Measurements from ENCODE around the gene EPB42.
"Not testable (repeated sequence)": the region's sequence is repeated elsewhere in the genome, so short reads cannot be mapped to it uniquely, and the experiment has no call there.

Gene EPB42

GRCh38 chr15:43210172-43210745, 10.6 kb downstream of the EPB42 start:
- Histone ChIP-seq H3K27me3 (ENCODE audit: control insufficient read depth in 1 of 2, insufficient read depth in 2 of 2, low read length in 2 of 2) (peaks cover 0 to 8% of the 10 kb centered on the region in 2 donors), H3K27ac (ENCODE audit: low read depth, low read length) (no peak overlapping the region), H3K4me3 (ENCODE audit: low read depth in 1 of 2, low read length in 2 of 2) (no peak overlapping the region)

GRCh38 chr15:43209059-43209824, 11.6 kb downstream of the EPB42 start:
- Histone ChIP-seq H3K4me3 (ENCODE audit: low read depth in 1 of 2, low read length in 2 of 2) (no peak overlapping the region), H3K27ac (ENCODE audit: low read depth, low read length) (no peak overlapping the region), H3K36me3 (ENCODE audit: insufficient read depth, low read length) (no peaks in the 10 kb centered on the region), H3K9ac (ENCODE audit: low read length) (no peak overlapping the region), H3K4me1 (ENCODE audit: insufficient read depth, low read length) (no peaks in the 10 kb centered on the region), H3K27me3 (ENCODE audit: control insufficient read depth in 1 of 2, insufficient read depth in 2 of 2, low read length in 2 of 2) (peaks cover 0 to 8% of the 10 kb centered on the region in 2 donors), H3K9me3 (ENCODE audit: low read length) (no peaks in the 10 kb centered on the region)

More at GRCh38 chr15:43210172-43210745, 10.6 kb downstream of the EPB42 start:
- Histone ChIP-seq H3K9ac (ENCODE audit: low read length) (no peak overlapping the region), H3K9me3 (ENCODE audit: low read length) (no peaks in the 10 kb centered on the region), H3K36me3 (ENCODE audit: insufficient read depth, low read length) (no peaks in the 10 kb centered on the region), H3K4me1 (ENCODE audit: insufficient read depth, low read length) (no peaks in the 10 kb centered on the region)

GRCh38 chr15:43208052-43209002, 12.5 kb downstream of the EPB42 start:
- peaks cover 0 to 8% of the 10 kb centered on the region in 2 donors for H3K27me3 ChIP-seq (ENCODE audit: control insufficient read depth in 1 of 2, insufficient read depth in 2 of 2, low read length in 2 of 2)
- no peak overlapping the region for H3K9ac ChIP-seq (ENCODE audit: low read length)
- no peaks in the 10 kb centered on the region for H3K9me3 ChIP-seq (ENCODE audit: low read length)
- H3K4me1 ChIP-seq (ENCODE audit: insufficient read depth, low read length), result no peaks in the 10 kb centered on the region
- H3K27ac ChIP-seq (ENCODE audit: low read depth, low read length), result no peak overlapping the region
- no peak overlapping the region for H3K4me3 ChIP-seq (ENCODE audit: low read depth in 1 of 2, low read length in 2 of 2)
- no peaks in the 10 kb centered on the region for H3K36me3 ChIP-seq (ENCODE audit: insufficient read depth, low read length)

- Histone ChIP-seq H3K27me3 (ENCODE audit: control insufficient read depth in 1 of 2, insufficient read depth in 2 of 2, low read length in 2 of 2) (peaks cover 0 to 8% of the 10 kb centered on the region in 2 donors), H3K27ac (ENCODE audit: low read depth, low read length) (no peak overlapping the region), H3K4me1 (ENCODE audit: insufficient read depth, low read length) (no peaks in the 10 kb centered on the region), H3K9me3 (ENCODE audit: low read length) (no peaks in the 10 kb centered on the region), H3K4me3 (ENCODE audit: low read depth in 1 of 2, low read length in 2 of 2) (no peak overlapping the region), H3K9ac (ENCODE audit: low read length) (no peak overlapping the region), H3K36me3 (ENCODE audit: insufficient read depth, low read length) (no peaks in the 10 kb centered on the region)
Measured at GRCh38 chr15:43207024-43207423, 13.8 kb downstream of the EPB42 start.

- no peak overlapping the region for H3K27ac ChIP-seq (ENCODE audit: low read depth, low read length)
- H3K27me3 ChIP-seq (ENCODE audit: control insufficient read depth in 1 of 2, insufficient read depth in 2 of 2, low read length in 2 of 2), result peaks cover 0 to 8% of the 10 kb centered on the region in 2 donors
Measured at GRCh38 chr15:43206054-43206453, 14.8 kb downstream of the EPB42 start.

GRCh38 chr15:43204016-43204901, 16.6 kb downstream of the EPB42 start:
- Histone ChIP-seq H3K27ac (ENCODE audit: low read depth, low read length) (no peak overlapping the region), H3K27me3 (ENCODE audit: control insufficient read depth in 1 of 2, insufficient read depth in 2 of 2, low read length in 2 of 2) (peaks cover 0 to 8% of the 10 kb centered on the region in 2 donors), H3K9me3 (ENCODE audit: low read length) (no peaks in the 10 kb centered on the region)

More at GRCh38 chr15:43206054-43206453, 14.8 kb downstream of the EPB42 start:
- H3K9ac ChIP-seq (ENCODE audit: low read length), result no peak overlapping the region
- H3K36me3 ChIP-seq (ENCODE audit: insufficient read depth, low read length), result no peaks in the 10 kb centered on the region
- no peaks in the 10 kb centered on the region for H3K4me1 ChIP-seq (ENCODE audit: insufficient read depth, low read length)
- no peak overlapping the region for H3K4me3 ChIP-seq (ENCODE audit: low read depth in 1 of 2, low read length in 2 of 2)
- no peaks in the 10 kb centered on the region for H3K9me3 ChIP-seq (ENCODE audit: low read length)

GRCh38 chr15:43199945-43200488, 20.8 kb downstream of the EPB42 start:
- Histone ChIP-seq H3K4me1 (ENCODE audit: insufficient read depth, low read length) (no peaks in the 10 kb centered on the region), H3K27me3 (ENCODE audit: control insufficient read depth in 1 of 2, insufficient read depth in 2 of 2, low read length in 2 of 2) (no peaks in the 10 kb centered on the region), H3K27ac (ENCODE audit: low read depth, low read length) (no peak overlapping the region), H3K4me3 (ENCODE audit: low read depth in 1 of 2, low read length in 2 of 2) (no peak overlapping the region), H3K9me3 (ENCODE audit: low read length) (no peaks in the 10 kb centered on the region), H3K36me3 (ENCODE audit: insufficient read depth, low read length) (peaks cover 20% of the 10 kb centered on the region), H3K9ac (ENCODE audit: low read length) (no peak overlapping the region)

More at GRCh38 chr15:43204016-43204901, 16.6 kb downstream of the EPB42 start:
- H3K4me3 ChIP-seq (ENCODE audit: low read depth in 1 of 2, low read length in 2 of 2), result no peak overlapping the region
- H3K9ac ChIP-seq (ENCODE audit: low read length), result no peak overlapping the region
- no peaks in the 10 kb centered on the region for H3K36me3 ChIP-seq (ENCODE audit: insufficient read depth, low read length)
- no peaks in the 10 kb centered on the region for H3K4me1 ChIP-seq (ENCODE audit: insufficient read depth, low read length)

GRCh38 chr15:43198992-43199391, 21.8 kb downstream of the EPB42 start:
- H3K4me1 ChIP-seq (ENCODE audit: insufficient read depth, low read length), result no peaks in the 10 kb centered on the region
- no peak overlapping the region for H3K27ac ChIP-seq (ENCODE audit: low read depth, low read length)
- H3K9me3 ChIP-seq (ENCODE audit: low read length), result no peaks in the 10 kb centered on the region
- peaks cover 28% of the 10 kb centered on the region for H3K36me3 ChIP-seq (ENCODE audit: insufficient read depth, low read length)
- H3K27me3 ChIP-seq (ENCODE audit: control insufficient read depth in 1 of 2, insufficient read depth in 2 of 2, low read length in 2 of 2), result no peaks in the 10 kb centered on the region
- no peak overlapping the region for H3K9ac ChIP-seq (ENCODE audit: low read length)
- no peak overlapping the region for H3K4me3 ChIP-seq (ENCODE audit: low read depth in 1 of 2, low read length in 2 of 2)

GRCh38 chr15:43198556-43198955, 22.3 kb downstream of the EPB42 start:
- H3K27me3 ChIP-seq (ENCODE audit: control insufficient read depth in 1 of 2, insufficient read depth in 2 of 2, low read length in 2 of 2); H3K9ac ChIP-seq (ENCODE audit: low read length); H3K4me3 ChIP-seq (ENCODE audit: low read depth in 1 of 2, low read length in 2 of 2); H3K27ac ChIP-seq (ENCODE audit: low read depth, low read length); H3K9me3 ChIP-seq (ENCODE audit: low read length); H3K4me1 ChIP-seq (ENCODE audit: insufficient read depth, low read length): not testable (repeated sequence)
- H3K36me3 ChIP-seq (ENCODE audit: insufficient read depth, low read length), result peaks cover 29% of the 10 kb centered on the region

GRCh38 chr15:43197773-43198172, 23.0 kb downstream of the EPB42 start:
- not testable (repeated sequence) for H3K9ac ChIP-seq (ENCODE audit: low read length); H3K27ac ChIP-seq (ENCODE audit: low read depth, low read length); H3K9me3 ChIP-seq (ENCODE audit: low read length); H3K27me3 ChIP-seq (ENCODE audit: control insufficient read depth in 1 of 2, insufficient read depth in 2 of 2, low read length in 2 of 2); H3K4me3 ChIP-seq (ENCODE audit: low read depth in 1 of 2, low read length in 2 of 2); H3K4me1 ChIP-seq (ENCODE audit: insufficient read depth, low read length)
- peaks cover 37% of the 10 kb centered on the region for H3K36me3 ChIP-seq (ENCODE audit: insufficient read depth, low read length)

Data from muscle layer of colon (tissue), 2 donors.